GM12891 (cell line): Measurements from ENCODE around the gene HEY2.

ENCODE experiments used
- DNase-seq: peaks from one replicate; pipeline ENCODE4 v3.0.0; 2011; ENCODE audit warnings: low spot score; ENCODE audit not compliant: insufficient read length
- FAIRE-seq: peaks from 2 replicates; lab custom pipeline; 2011; peaks lifted over from hg19 to GRCh38; lab: Jason Lieb, UNC
- PAX5 ChIP-seq: IDR thresholded peaks from 2 replicates; pipeline ENCODE4 v1.6.1; 2011; ENCODE audit warnings: low read length, moderate library complexity, mild to moderate bottlenecking; ENCODE audit not compliant: insufficient read depth, severe bottlenecking
- POLR2A ChIP-seq: IDR thresholded peaks from 2 replicates; pipeline ENCODE4 v1.6.1; 2011; ENCODE audit warnings: low read depth, low read length, control low read depth
- POLR2AphosphoS5 ChIP-seq: IDR thresholded peaks from 2 replicates; pipeline ENCODE4 v1.6.1; 2011; ENCODE audit warnings: low read depth, low read length, control low read depth
- POU2F2 ChIP-seq: IDR thresholded peaks from 2 replicates; pipeline ENCODE4 v1.6.1; 2011; ENCODE audit warnings: low read depth, mild to moderate bottlenecking, control low read depth, low read length, moderate library complexity
- SPI1 ChIP-seq: IDR thresholded peaks from 2 replicates; pipeline ENCODE4 v1.6.1; 2011; ENCODE audit warnings: low read depth, low read length, control low read depth
- TAF1 ChIP-seq: IDR thresholded peaks from 2 replicates; pipeline ENCODE4 v1.6.1; 2011; ENCODE audit warnings: low read depth, low read length, control low read depth

HEY2 gene

GRCh38 chr6:125806813-125807212, 57.4 kb downstream of the HEY2 start:
- FAIRE-seq (no peak), DNase-seq (no peak)
- no peak for TF ChIP-seq SPI1
- no peak for TF ChIP-seq POLR2AphosphoS5
- no peak for TF ChIP-seq TAF1
- no peak for TF ChIP-seq POLR2A
- TF ChIP-seq POU2F2 = no peak
- no peak for TF ChIP-seq PAX5

- FAIRE-seq = no peak
- TF ChIP-seq POLR2A = no peak
- TF ChIP-seq POLR2AphosphoS5 = no peak
- no peak for TF ChIP-seq PAX5
- TF ChIP-seq SPI1 = no peak
- no peak for TF ChIP-seq TAF1
- no peak for TF ChIP-seq POU2F2
- no peak for DNase-seq
Observed at GRCh38 chr6:125807293-125807692, 57.9 kb downstream of the HEY2 start.

DNA sequence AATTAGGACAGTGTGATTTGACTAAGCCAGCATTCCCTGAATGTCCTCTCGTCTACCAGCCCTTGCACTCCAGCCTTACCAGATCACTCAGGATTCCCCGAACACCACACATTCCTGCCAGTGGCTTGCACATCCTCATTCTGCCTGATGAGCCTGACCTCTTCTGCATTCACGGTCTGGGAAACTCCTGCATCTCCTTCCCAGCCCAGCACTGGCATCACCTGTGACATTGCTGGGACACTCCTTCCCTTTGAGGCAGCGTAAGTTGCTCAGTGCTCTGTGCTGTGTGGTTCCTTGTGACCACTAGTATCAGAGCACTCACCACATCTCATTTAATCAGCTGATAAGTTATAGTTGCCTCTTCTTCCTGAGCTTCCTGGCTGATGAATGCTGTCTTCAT, 58.6 kb downstream of the HEY2 start:
- TF ChIP-seq POU2F2 = no peak
- TF ChIP-seq POLR2A = no peak
- TF ChIP-seq POLR2AphosphoS5 = no peak
- DNase-seq (no peak), FAIRE-seq (peak; percentile 41)

DNA sequence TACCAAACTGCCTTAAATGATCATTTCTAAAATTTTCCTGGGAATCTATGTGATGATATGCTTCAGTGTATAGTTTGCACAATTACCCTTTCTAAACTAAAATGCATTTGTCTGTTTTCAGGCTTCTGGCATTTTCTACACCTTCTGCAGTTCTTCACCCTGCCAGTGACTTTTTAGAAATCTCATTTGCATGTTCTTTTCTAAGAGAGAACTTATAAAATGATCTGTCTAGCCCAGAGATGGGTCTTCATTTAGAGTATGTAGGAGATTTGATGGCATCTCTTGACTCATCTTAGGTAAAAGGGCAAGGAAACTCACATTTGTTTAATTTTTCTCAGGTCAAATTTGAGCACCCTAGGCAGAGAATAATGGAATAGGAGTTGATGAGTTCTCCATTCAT, 59.2 kb downstream of the HEY2 start:
- TF ChIP-seq POLR2A (no peak), PAX5 (no peak), TAF1 (no peak), POU2F2 (no peak), SPI1 (no peak), POLR2AphosphoS5 (no peak)
- FAIRE-seq (no peak), DNase-seq (no peak)

DNA sequence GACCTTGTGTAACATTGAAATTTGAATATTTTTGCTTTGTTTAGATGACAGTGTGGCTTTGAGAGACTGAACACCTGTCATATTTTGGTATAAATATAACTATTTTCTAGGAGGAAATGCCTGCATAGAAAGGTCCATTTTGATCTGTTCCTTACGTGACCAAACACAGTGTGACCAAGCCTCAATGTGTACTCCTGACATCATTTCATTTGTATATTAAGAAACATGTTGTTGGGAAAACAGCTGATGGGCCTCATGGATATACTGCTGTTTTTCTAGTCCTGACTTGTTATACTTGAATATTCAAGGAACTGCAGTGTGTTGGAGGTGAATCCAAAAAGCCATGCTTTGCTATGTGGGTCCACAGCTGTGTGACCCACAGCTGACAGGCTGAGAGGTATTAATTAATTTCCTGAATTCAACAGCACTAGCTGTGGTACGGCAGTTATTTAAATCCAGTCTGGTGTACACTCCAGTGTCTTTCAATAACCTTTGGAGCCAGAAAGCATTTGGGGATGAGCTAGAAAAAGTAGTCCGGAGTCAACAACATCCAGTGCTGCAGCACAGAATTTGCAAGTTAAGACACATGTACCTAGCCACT, 60.2 kb downstream of the HEY2 start:
- no peak for DNase-seq
- no peak for FAIRE-seq
- TF ChIP-seq TAF1 (no peak), POLR2A (no peak), POU2F2 (no peak), SPI1 (no peak), POLR2AphosphoS5 (no peak), PAX5 (no peak)

DNA sequence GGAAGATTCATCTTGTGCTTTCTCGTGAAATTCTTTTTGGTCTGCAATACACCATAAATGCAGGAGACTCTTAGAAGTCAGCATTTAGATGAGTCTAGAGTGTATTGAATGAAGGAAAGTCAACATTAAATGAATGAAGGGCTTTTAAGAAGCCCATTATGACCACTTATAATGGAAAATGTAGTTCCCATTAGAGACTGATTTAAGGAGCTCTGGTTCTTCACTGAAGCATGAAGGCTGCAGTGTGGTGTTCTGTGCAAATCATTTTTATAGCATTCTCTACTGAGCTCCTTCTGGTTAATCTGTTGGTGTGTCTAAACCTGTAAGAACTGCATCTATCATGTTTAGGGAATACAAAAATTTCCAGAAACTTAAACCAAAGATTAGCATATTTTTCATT, 61.0 kb downstream of the HEY2 start:
- TF ChIP-seq POLR2AphosphoS5 (no peak), SPI1 (no peak), POU2F2 (no peak)
- DNase-seq (no peak), FAIRE-seq (no peak)
